A549 (cell line): Measurements from ENCODE around the gene GJD2. TPM values are rescaled to one million over a fixed set of nuclear protein-coding genes. Genes with fewer than 3 reads are reported as not detected.

Source experiments
- ATAC-seq, 2 experiments: fragments of 200-7000 bp in 1 of 2; fragments of >200 bp in 1 of 2; cut with Nextera tagmentation in 1 of 2; cut with Tn5 transposase in 1 of 2; 3 replicates each; pipeline versions ENCODE4 v1.8.0 to v1.9.1; 2018 to 2020; ENCODE audit warnings: mild to moderate bottlenecking in 1 of 2, moderate library complexity in 1 of 2
- CTCF ChIA-PET: fragments of 300-600 bp; sonication (Branson Sonifier 250); formaldehyde crosslinking; extraction: SDS; loops from one replicate; lab custom pipeline; 2021; ENCODE audit warnings: antibody characterized with exemption, inconsistent platforms; lab: Yijun Ruan, JAX
- POLR2A ChIA-PET: fragments of 350-600 bp; formaldehyde crosslinking; extraction: SDS; loops from one replicate; lab custom pipeline; 2021; ENCODE audit warnings: antibody characterized with exemption, inconsistent platforms; lab: Yijun Ruan, JAX
- DNase-seq, 2 experiments: peaks; one replicate each; pipeline versions ENCODE4 v3.0.0 to v3.0.0-alpha.2; 2011 to 2016; ENCODE audit warnings: low read depth in 1 of 2, low spot score in 1 of 2
- FAIRE-seq: peaks from 2 replicates; lab custom pipeline; 2011; peaks lifted over from hg19 to GRCh38; lab: Jason Lieb, UNC
- H3K27ac ChIP-seq, 2 experiments: fragments of >200 bp; sonication (Bioruptor Twin); formaldehyde crosslinking; 3 replicates each; pipeline ENCODE4 v1.5.1; 2016 to 2017
- H3K4me1 ChIP-seq: fragments of >200 bp; sonication (Bioruptor Twin); formaldehyde crosslinking; 3 replicates; pipeline ENCODE4 v1.6.1; 2016
- H3K4me2 ChIP-seq: fragments of >200 bp; sonication (Bioruptor Twin); formaldehyde crosslinking; 3 replicates; pipeline ENCODE4 v1.6.1; 2016
- H3K4me3 ChIP-seq: fragments of >200 bp; sonication (Bioruptor Twin); formaldehyde crosslinking; 3 replicates; pipeline ENCODE4 v1.5.1; 2016
- H3K9me3 ChIP-seq: fragments of >200 bp; sonication (Bioruptor Twin); formaldehyde crosslinking; 3 replicates; pipeline ENCODE4 v1.6.1; 2016
- BHLHE40 ChIP-seq: IDR thresholded peaks from 2 replicates; pipeline ENCODE4 v1.6.1; 2012; ENCODE audit warnings: low read depth, low read length, inconsistent platforms
- CHD4 ChIP-seq: fragments of 200-600 bp; sonication (generic); IDR thresholded peaks from 2 replicates; pipeline ENCODE4 v1.6.1; 2016; ENCODE audit warnings: antibody characterized with exemption, mild to moderate bottlenecking, borderline replicate concordance
- EHF ChIP-seq: fragments of 250-450 bp; sonication (Bioruptor Pico); IDR thresholded peaks from 2 replicates; pipeline ENCODE4 v1.5.0; 2020; ENCODE audit warnings: mild to moderate bottlenecking
- EHMT2 ChIP-seq: fragments of 200-600 bp; sonication (generic); IDR thresholded peaks from 2 replicates; pipeline ENCODE4 v1.6.1; 2016; ENCODE audit warnings: antibody characterized with exemption, low read depth, mild to moderate bottlenecking, moderate library complexity
- ESRRA ChIP-seq: fragments of 150-350 bp; IDR thresholded peaks from 2 replicates; pipeline ENCODE4 v1.6.1; 2014; ENCODE audit warnings: mild to moderate bottlenecking, low read length, borderline replicate concordance
- FOSB ChIP-seq: fragments of 250-450 bp; sonication (Bioruptor Pico); IDR thresholded peaks from 2 replicates; pipeline ENCODE4 v1.5.0; 2020; ENCODE audit warnings: mild to moderate bottlenecking, moderate library complexity
- FOXS1 ChIP-seq: fragments of 250-450 bp; sonication (Bioruptor Pico); IDR thresholded peaks from 2 replicates; pipeline ENCODE4 v1.5.0; 2020; ENCODE audit warnings: mild to moderate bottlenecking, moderate library complexity
- HEYL ChIP-seq: fragments of 250-450 bp; sonication (Bioruptor Pico); IDR thresholded peaks from 2 replicates; pipeline ENCODE4 v1.8.0; 2021; ENCODE audit warnings: mild to moderate bottlenecking, moderate library complexity
- HOXB13 ChIP-seq: fragments of 250-450 bp; sonication (Bioruptor Pico); IDR thresholded peaks from 2 replicates; pipeline ENCODE4 v1.5.0; 2020; ENCODE audit warnings: low read depth, mild to moderate bottlenecking, moderate library complexity
- MAFK ChIP-seq: fragments of 450-650 bp; IDR thresholded peaks from 2 replicates; pipeline ENCODE4 v1.6.1; 2014; ENCODE audit not compliant: partially characterized antibody
- MYC ChIP-seq: IDR thresholded peaks from 2 replicates; pipeline ENCODE4 v1.6.1; 2012; ENCODE audit warnings: mild to moderate bottlenecking, inconsistent platforms, low read length, improper control_type of control experiment, borderline replicate concordance
- NPAS2 ChIP-seq: fragments of 250-450 bp; sonication (Bioruptor Pico); IDR thresholded peaks from 2 replicates; pipeline ENCODE4 v1.8.0; 2022; ENCODE audit warnings: mild to moderate bottlenecking, moderate library complexity, borderline replicate concordance
- NR3C1 ChIP-seq: fragments of >200 bp; sonication (Bioruptor Twin); formaldehyde crosslinking; IDR thresholded peaks from 3 replicates; pipeline ENCODE4 v1.6.1; 2017
- POLR2A ChIP-seq: IDR thresholded peaks from 2 replicates; pipeline ENCODE4 v1.6.1; 2012; ENCODE audit warnings: mild to moderate bottlenecking, low read length
- RFX5 ChIP-seq: fragments of 450-650 bp; IDR thresholded peaks from 2 replicates; pipeline ENCODE4 v1.7.1; 2014; ENCODE audit warnings: antibody characterized with exemption, mild to moderate bottlenecking, moderate library complexity
- RNF2 ChIP-seq: fragments of 200-600 bp; sonication (generic); IDR thresholded peaks from 2 replicates; pipeline ENCODE4 v1.6.1; 2016; ENCODE audit warnings: low read depth, mild to moderate bottlenecking, antibody characterized with exemption, moderate library complexity, borderline replicate concordance
- SMC3 ChIP-seq: fragments of >200 bp; sonication (Bioruptor Twin); formaldehyde crosslinking; IDR thresholded peaks from 3 replicates; pipeline ENCODE4 v1.6.1; 2018; ENCODE audit warnings: inconsistent platforms
- SREBF2 ChIP-seq: fragments of 450-650 bp; IDR thresholded peaks from 2 replicates; pipeline ENCODE4 v1.6.1; 2014; ENCODE audit warnings: mild to moderate bottlenecking, moderate library complexity
- TP53 ChIP-seq: fragments of 250-450 bp; sonication (Bioruptor Pico); IDR thresholded peaks from 2 replicates; pipeline ENCODE4 v1.5.0; 2021; ENCODE audit warnings: mild to moderate bottlenecking, moderate library complexity
- ZFP36 ChIP-seq: fragments of 450-650 bp; IDR thresholded peaks from 2 replicates; pipeline ENCODE4 v1.6.1; 2014; ENCODE audit warnings: borderline replicate concordance; ENCODE audit not compliant: partially characterized antibody
- ZNF302 ChIP-seq: fragments of 250-450 bp; sonication (Bioruptor Pico); IDR thresholded peaks from 2 replicates; pipeline ENCODE4 v1.9.0; 2021; ENCODE audit warnings: inconsistent platforms, mild to moderate bottlenecking, moderate library complexity
- ZSCAN20 ChIP-seq: fragments of 250-450 bp; sonication (Bioruptor Pico); IDR thresholded peaks from 2 replicates; pipeline ENCODE4 v1.8.0; 2022; ENCODE audit warnings: mild to moderate bottlenecking, moderate library complexity
- WGBS: methylation state at CpG from one replicate; pipeline ENCODE4 v1.1.6; 2017; ENCODE audit errors: missing lambda C conversion rate; 5-methylcytosine and 5-hydroxymethylcytosine counted together
- polyA plus RNA-seq, 4 experiments: library from polyadenylated mRNA; depleted of rRNA in 3 of 4; stranded (reverse); fragments of >200 nt; fragmentation: RNase III in 1 of 4; extraction: RNeasy Plus Mini Kit Qiagen cat#74134 plus additional on column Dnase treatment in 1 of 4; gene quantifications; 2 replicates in 3 of 4; 3 replicates in 1 of 4; pipeline ENCODE4 v1.2.3, GENCODE V29; 2011 to 2017
- TF ChIP-seq, protein P1 (sequence below): fragments of 450-650 bp; IDR thresholded peaks from 2 replicates; pipeline ENCODE4 v1.6.1; 2014; ENCODE audit warnings: antibody characterized with exemption
- TF ChIP-seq, protein P2 (sequence below): fragments of 250-450 bp; sonication (Bioruptor Pico); IDR thresholded peaks from 2 replicates; pipeline ENCODE4 v1.5.0; 2020; ENCODE audit warnings: low read depth, mild to moderate bottlenecking, moderate library complexity
- TF ChIP-seq, protein P3 (sequence below): IDR thresholded peaks from 2 replicates; pipeline ENCODE4 v1.6.1; 2012; ENCODE audit warnings: low read depth, borderline replicate concordance
- TF ChIP-seq, protein P4 (sequence below): IDR thresholded peaks from 2 replicates; pipeline ENCODE4 v1.6.1; 2012
- TF ChIP-seq, protein P5 (sequence below): fragments of 150-350 bp; IDR thresholded peaks from 2 replicates; pipeline ENCODE4 v1.6.1; 2014; ENCODE audit warnings: low read depth, mild to moderate bottlenecking, low read length
- TF ChIP-seq, protein P6 (sequence below): fragments of >200 bp; sonication (Bioruptor Twin); formaldehyde crosslinking; IDR thresholded peaks from 2 replicates; pipeline ENCODE4 v1.6.1; 2016

Gene GJD2
- polyA plus RNA-seq, 2 of the 4 experiments (the other 2 are of a cell fraction): not detected

DNA sequence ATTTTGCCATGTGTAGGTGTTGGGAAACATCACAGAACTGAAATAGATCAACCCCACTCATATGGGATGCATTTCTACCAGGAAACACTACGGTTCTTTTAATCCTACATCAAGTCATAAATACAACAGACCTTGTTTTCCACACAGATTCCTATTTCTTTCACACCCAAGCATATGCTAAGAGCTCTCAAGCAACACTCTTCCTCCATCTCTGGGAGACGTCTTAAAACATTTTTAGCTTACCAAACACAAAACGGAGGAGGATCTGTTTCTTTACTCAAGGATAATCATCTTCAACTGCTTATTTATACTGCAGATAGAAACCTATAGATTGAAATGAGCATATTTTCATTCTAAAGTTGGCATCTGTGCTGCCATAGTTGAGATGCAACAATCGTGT, 5.1 kb downstream of the GJD2 start:
- TF ChIP-seq RNF2: no peak
- TF ChIP-seq MAFK: no peak
- no peak for TF ChIP-seq ESRRA
- TF ChIP-seq POLR2A: no peak
- TF ChIP-seq SREBF2: no peak
- no peak for TF ChIP-seq HEYL (CRISPR knock-in tag)
- TF ChIP-seq, protein P1, sequence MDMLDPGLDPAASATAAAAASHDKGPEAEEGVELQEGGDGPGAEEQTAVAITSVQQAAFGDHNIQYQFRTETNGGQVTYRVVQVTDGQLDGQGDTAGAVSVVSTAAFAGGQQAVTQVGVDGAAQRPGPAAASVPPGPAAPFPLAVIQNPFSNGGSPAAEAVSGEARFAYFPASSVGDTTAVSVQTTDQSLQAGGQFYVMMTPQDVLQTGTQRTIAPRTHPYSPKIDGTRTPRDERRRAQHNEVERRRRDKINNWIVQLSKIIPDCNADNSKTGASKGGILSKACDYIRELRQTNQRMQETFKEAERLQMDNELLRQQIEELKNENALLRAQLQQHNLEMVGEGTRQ: no peak
- no peak for TF ChIP-seq RFX5
- TF ChIP-seq, protein P2, sequence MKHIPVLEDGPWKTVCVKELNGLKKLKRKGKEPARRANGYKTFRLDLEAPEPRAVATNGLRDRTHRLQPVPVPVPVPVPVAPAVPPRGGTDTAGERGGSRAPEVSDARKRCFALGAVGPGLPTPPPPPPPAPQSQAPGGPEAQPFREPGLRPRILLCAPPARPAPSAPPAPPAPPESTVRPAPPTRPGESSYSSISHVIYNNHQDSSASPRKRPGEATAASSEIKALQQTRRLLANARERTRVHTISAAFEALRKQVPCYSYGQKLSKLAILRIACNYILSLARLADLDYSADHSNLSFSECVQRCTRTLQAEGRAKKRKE (CRISPR knock-in tag): no peak
- TF ChIP-seq, protein P3, sequence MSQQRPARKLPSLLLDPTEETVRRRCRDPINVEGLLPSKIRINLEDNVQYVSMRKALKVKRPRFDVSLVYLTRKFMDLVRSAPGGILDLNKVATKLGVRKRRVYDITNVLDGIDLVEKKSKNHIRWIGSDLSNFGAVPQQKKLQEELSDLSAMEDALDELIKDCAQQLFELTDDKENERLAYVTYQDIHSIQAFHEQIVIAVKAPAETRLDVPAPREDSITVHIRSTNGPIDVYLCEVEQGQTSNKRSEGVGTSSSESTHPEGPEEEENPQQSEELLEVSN: no peak
- no peak for TF ChIP-seq HOXB13 (CRISPR knock-in tag)
- TF ChIP-seq ZNF302 (CRISPR knock-in tag): no peak
- TF ChIP-seq CHD4: no peak
- TF ChIP-seq FOSB (CRISPR knock-in tag): no peak
- TF ChIP-seq, protein P4, sequence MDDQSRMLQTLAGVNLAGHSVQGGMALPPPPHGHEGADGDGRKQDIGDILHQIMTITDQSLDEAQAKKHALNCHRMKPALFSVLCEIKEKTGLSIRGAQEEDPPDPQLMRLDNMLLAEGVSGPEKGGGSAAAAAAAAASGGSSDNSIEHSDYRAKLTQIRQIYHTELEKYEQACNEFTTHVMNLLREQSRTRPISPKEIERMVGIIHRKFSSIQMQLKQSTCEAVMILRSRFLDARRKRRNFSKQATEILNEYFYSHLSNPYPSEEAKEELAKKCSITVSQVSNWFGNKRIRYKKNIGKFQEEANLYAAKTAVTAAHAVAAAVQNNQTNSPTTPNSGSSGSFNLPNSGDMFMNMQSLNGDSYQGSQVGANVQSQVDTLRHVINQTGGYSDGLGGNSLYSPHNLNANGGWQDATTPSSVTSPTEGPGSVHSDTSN: no peak
- TF ChIP-seq MYC: no peak
- ATAC-seq (no peak), FAIRE-seq (no peak), DNase-seq (no peak)
- 6% methylated on average over 4 of the region's 4 CpGs for WGBS
- Histone ChIP-seq H3K4me2 (no peak overlapping the region), H3K9me3 (no peaks in the 10 kb centered on the region), H3K27ac (no peak overlapping the region), H3K4me1 (peaks cover 2% of the 10 kb centered on the region; the same call in 1 of the 3 replicates), H3K4me3 (no peak overlapping the region)
- ChIA-PET CTCF (interaction anchor here (0.5 to 1.7 kb wide), 3 partner anchors 8 to 143 kb away, joined by 3 to 5 read pairs (median 3); no protein-coding TSS in a partner anchor), POLR2A (no interaction called here)

DNA sequence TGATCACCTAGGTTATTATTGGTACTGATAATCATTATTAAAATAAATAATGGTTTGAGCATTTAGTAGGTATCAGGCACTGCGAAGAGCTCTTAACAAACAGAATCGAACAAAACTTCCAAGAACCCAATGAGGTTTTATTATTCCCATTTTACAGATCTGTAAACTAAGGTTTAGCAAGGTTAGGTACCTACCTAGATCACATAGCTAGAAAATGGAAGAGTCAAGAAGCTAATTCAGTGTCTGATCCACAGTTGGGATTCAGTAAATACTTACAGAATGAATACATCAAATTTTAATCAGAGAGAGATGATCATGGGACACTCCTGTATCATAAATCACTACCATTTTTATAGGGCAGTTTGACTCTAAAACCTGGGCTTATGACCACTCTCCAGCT, 15.5 kb downstream of the GJD2 start:
- H3K4me2 ChIP-seq: no peak overlapping the region
- H3K4me3 ChIP-seq: no peak overlapping the region
- FAIRE-seq: no peak
- no peaks in the 10 kb centered on the region for H3K4me1 ChIP-seq
- ATAC-seq: no peak
- WGBS: 2% methylated on average over 2 of the region's 2 CpGs
- H3K9me3 ChIP-seq: peaks cover 5% of the 10 kb centered on the region; the same call in 2 of the 3 replicates
- CTCF ChIA-PET: interaction anchor here (1.1 to 1.2 kb wide), 2 partner anchors 11 to 31 kb away, joined by 3 to 4 read pairs; no protein-coding TSS in a partner anchor
- POLR2A ChIA-PET: no interaction called here
- no peak overlapping the region for H3K27ac ChIP-seq
- TF ChIP-seq, protein P5, sequence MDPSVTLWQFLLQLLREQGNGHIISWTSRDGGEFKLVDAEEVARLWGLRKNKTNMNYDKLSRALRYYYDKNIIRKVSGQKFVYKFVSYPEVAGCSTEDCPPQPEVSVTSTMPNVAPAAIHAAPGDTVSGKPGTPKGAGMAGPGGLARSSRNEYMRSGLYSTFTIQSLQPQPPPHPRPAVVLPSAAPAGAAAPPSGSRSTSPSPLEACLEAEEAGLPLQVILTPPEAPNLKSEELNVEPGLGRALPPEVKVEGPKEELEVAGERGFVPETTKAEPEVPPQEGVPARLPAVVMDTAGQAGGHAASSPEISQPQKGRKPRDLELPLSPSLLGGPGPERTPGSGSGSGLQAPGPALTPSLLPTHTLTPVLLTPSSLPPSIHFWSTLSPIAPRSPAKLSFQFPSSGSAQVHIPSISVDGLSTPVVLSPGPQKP: no peak
- TF ChIP-seq, protein P3: no peak
- TF ChIP-seq, all 56 proteins: peak for 0
- DNase-seq: no peak

DNA sequence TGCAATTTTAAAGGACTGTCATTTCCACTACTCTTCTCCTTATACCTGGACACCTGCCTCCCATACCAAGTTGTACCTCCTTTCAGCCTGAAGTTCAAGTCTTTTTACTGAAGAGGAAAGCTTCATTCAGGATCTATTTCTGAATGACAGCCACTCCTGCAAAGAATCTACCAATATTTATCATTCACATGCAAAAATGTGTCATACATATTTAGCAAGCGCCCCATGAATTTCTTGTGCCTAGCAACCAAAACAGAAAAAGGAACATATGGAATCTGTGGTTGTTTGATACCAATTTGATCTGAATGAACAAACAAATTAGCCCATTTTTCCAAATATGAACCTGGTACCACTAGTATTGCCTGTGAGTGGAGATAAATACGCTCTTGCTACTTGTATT, 16.8 kb downstream of the GJD2 start:
- DNase-seq: no peak
- CTCF ChIA-PET: interaction anchor here (0.5 to 2.2 kb wide), 4 partner anchors 10 to 32 kb away, joined by 3 to 8 read pairs (median 4); no protein-coding TSS in a partner anchor
- no peak overlapping the region for H3K4me3 ChIP-seq
- 31% methylated on average over 2 of the region's 2 CpGs for WGBS
- no peak for ATAC-seq
- H3K4me2 ChIP-seq: no peak overlapping the region
- H3K9me3 ChIP-seq: peaks cover 5% of the 10 kb centered on the region; the same call in 2 of the 3 replicates
- H3K4me1 ChIP-seq: no peaks in the 10 kb centered on the region
- H3K27ac ChIP-seq: no peak overlapping the region
- no peak for FAIRE-seq
- POLR2A ChIA-PET: no interaction called here
- TF ChIP-seq ZSCAN20 (CRISPR knock-in tag): no peak
- TF ChIP-seq ESRRA: no peak
- TF ChIP-seq SMC3: no peak
- TF ChIP-seq TP53: no peak
- TF ChIP-seq NPAS2 (CRISPR knock-in tag): no peak
- no peak for TF ChIP-seq ZFP36
- TF ChIP-seq FOXS1 (CRISPR knock-in tag): no peak
- TF ChIP-seq RNF2: no peak
- no peak for TF ChIP-seq BHLHE40
- TF ChIP-seq EHF (CRISPR knock-in tag): no peak
- TF ChIP-seq, protein P4: no peak
- no peak for TF ChIP-seq NR3C1
- TF ChIP-seq, protein P6, sequence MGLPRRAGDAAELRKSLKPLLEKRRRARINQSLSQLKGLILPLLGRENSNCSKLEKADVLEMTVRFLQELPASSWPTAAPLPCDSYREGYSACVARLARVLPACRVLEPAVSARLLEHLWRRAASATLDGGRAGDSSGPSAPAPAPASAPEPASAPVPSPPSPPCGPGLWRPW: no peak
- TF ChIP-seq POLR2A: no peak
- no peak for TF ChIP-seq MAFK
- no peak for TF ChIP-seq EHMT2
